Stimulated activated effector memory CD8-positive, alpha-beta T cell treated with anti-CD3 and anti-CD28 coated beads, Interleukin-12 subunit alpha, Interleukin-12 subunit beta, amount 100 ng/mL, for 72 hours (primary cell): ENCODE results near the gene UFD1.

ENCODE experiments used
- ATAC-seq: fragments of 150-1000 bp; cut with Tn5 transposase; 2 replicates; pipeline ENCODE4 v1.10.0; 2021
- DNase-seq, 2 donors: peaks; one replicate each; pipeline ENCODE4 v3.0.0; 2021 to 2022; ENCODE audit warnings: low spot score in 2 of 2
- H3K27ac Mint-ChIP-seq: one replicate; pipeline ENCODE4 v1.8.0; 2022; ENCODE audit warnings: mild to moderate bottlenecking, mixed read lengths
- H3K36me3 Mint-ChIP-seq: one replicate; pipeline ENCODE4 v1.8.0; 2022; ENCODE audit warnings: mild to moderate bottlenecking, mixed read lengths
- H3K4me1 Mint-ChIP-seq: one replicate; pipeline ENCODE4 v1.8.0; 2022; ENCODE audit warnings: mixed read lengths
- H3K4me3 Mint-ChIP-seq: one replicate; pipeline ENCODE4 v1.8.0; 2022; ENCODE audit warnings: mild to moderate bottlenecking, mixed read lengths
- H3K9me3 Mint-ChIP-seq: one replicate; pipeline ENCODE4 v1.8.0; 2022; ENCODE audit warnings: mixed read lengths

The UFD1 gene

DNA sequence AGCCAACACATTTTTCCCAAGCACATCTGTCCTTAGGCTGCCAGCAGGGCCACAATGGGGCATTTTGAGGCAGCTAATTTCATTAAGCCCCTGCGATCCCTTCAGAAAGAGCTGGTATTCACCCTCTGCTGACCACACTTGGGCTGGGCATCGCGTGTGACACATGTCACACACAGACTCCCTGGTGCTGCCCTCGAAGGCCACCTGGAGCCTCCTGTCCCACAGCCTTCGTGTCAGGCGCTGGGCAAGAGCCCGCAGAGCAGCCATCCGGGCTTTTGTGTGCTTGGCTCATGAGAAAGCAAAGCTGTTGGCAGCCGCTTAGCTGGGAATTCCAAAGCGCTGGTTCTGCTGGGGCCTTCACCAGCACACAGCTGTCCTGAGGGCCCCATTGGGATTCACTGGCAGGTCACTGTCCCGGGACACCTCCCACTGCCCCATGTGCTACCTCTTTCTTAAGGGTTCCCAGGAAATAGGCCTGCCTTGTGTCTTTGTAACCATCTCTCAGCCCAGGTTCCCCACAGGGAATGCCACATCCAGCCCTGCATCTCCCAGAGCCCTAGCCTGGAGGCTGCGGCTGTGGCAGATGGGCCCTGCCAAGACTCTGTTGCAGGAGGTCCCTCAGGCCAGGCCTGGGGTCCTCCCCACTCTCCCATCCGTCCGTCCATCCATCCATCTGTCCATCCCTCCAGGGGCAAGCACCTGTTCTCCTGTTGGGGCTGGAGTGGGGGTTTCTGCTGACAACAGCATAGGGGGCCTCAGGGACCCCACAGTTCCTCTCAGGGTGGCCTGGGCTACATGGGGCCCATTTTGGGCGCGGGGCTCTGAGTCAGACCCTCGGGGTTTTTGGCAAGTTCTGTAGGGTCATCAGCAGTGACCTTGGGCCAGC, 40.3 kb upstream of the UFD1 start:
- peaks cover 7% of the 10 kb centered on the region for H3K36me3 Mint-ChIP-seq
- no peaks in the 10 kb centered on the region for H3K9me3 Mint-ChIP-seq
- H3K4me3 Mint-ChIP-seq = no peak overlapping the region
- peaks cover 7% of the 10 kb centered on the region for H3K4me1 Mint-ChIP-seq
- no peak for DNase-seq
- no peak for ATAC-seq
- H3K27ac Mint-ChIP-seq = no peak overlapping the region

DNA sequence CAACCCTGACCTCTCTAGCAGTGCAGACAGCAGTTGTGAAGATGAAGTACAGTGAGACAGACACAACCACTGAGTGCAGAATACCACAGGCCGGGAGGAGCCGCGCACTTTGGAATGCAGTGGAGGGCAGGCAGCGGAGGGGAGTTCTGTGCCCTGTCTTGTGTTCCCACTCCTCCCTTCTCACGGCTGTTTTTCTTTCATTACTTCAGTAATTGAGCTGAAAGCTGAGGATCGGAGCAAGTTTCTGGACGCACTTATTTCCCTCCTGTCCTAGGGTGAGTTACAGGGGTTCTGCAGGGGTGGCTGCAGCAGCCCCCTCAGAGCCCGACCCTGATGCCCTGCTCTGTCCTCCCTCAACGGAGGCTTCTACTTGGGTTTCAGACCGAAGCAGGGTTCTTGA, 39.6 kb upstream of the UFD1 start:
- H3K4me3 Mint-ChIP-seq = no peak overlapping the region

DNA sequence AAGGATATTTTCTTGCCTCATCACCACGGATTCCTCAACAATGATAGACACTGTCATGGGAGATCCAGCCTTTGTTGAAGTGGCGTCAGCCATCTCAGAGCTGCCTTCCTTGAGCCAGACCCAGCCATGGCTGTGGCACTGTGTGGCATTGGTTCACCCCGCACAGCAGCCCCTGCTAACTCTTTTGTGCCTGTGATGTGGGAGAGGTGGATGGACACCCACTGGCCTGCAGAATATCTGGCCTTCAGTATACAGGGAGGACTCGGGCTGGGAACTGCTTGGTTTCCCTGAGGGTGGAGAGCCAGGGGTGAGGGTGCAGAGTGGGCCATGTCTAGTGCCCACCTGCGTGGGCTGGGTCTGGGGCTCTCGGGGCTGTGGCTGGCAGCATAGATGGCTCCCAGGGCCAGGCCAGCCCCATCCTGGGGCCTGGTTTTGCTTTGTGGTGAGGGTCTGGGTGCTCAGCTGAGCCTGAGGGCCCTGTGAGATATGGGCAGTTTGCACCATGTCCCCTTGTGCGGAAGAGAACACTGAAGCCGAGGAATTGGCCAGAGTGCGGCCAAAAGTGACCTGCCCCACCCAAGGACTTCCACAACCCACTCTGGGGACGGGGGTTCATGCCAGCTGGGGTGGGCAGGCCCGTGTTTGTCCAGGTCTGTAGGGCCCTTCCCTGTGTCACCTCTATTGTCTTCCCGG, 39.1 kb upstream of the UFD1 start:
- Mint-ChIP-seq H3K4me1 (peaks cover 6% of the 10 kb centered on the region), H3K36me3 (peaks cover 7% of the 10 kb centered on the region), H3K9me3 (no peaks in the 10 kb centered on the region), H3K4me3 (no peak overlapping the region), H3K27ac (no peak overlapping the region)
- DNase-seq (no peak), ATAC-seq (no peak)

More for the DNA sequence above, 39.6 kb upstream of the UFD1 start:
- ATAC-seq (no peak), DNase-seq (no peak)
- Mint-ChIP-seq H3K9me3 (no peaks in the 10 kb centered on the region), H3K27ac (no peak overlapping the region), H3K4me1 (peaks cover 7% of the 10 kb centered on the region), H3K36me3 (peaks cover 7% of the 10 kb centered on the region)

DNA sequence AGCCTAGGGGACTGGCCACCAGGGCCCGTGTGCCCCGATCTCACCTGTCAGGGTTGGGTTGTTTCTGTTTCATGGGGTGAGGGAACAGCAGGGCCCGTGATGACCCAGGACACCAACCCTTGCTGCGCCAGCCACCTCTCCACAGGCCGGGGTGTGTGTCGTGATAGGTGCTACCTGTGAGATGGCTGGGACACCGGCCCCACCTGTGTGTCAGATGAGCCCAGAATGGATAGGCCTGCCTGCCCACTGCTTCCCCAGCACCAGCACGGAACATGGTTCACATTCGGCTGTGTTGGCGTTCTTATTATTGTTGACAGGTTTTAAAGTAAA, 38.1 kb upstream of the UFD1 start:
- no peak overlapping the region for H3K4me3 Mint-ChIP-seq
- H3K9me3 Mint-ChIP-seq = no peaks in the 10 kb centered on the region
- no peaks in the 10 kb centered on the region for H3K4me1 Mint-ChIP-seq
- DNase-seq (no peak), ATAC-seq (no peak)
- peaks cover 15% of the 10 kb centered on the region for H3K36me3 Mint-ChIP-seq
- no peak overlapping the region for H3K27ac Mint-ChIP-seq

DNA sequence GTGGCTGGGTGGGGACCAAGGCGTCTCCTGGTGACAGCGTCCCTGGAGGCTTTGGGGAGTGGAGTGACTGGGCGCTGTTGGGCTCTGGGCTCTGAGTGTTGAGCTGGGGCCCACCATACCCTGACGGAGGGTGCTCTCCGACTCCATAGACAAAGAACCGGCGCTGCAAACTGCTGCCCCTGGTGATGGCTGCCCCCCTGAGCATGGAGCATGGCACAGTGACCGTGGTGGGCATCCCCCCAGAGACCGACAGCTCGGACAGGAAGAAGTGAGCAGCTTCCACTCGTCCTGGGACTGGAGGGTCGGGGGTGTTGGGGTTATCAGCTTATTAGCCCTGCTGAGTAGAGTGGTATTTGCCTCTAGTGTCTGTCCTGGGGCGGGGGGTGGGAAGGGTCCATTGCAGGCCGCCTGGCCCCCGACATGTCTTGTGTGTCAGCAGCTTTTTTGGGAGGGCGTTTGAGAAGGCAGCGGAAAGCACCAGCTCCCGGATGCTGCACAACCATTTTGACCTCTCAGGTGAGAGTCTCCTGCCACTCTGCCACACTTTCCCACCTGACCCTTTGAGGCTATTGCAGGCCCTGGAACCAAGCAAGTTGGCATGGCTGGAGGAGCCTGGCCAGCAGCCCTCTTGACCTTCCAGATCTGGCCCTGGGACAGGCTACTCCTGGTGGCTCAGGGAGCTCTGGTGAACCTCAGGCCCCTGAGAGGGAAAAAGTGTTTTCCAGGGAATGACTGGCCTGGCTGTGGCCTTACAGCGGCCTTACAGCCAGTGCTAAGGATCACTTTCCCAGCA, 37.6 kb upstream of the UFD1 start:
- no peak overlapping the region for H3K27ac Mint-ChIP-seq
- DNase-seq = no peak
- no peak for ATAC-seq
- no peaks in the 10 kb centered on the region for H3K9me3 Mint-ChIP-seq
- no peaks in the 10 kb centered on the region for H3K4me1 Mint-ChIP-seq
- H3K36me3 Mint-ChIP-seq = peaks cover 20% of the 10 kb centered on the region
- H3K4me3 Mint-ChIP-seq = no peak overlapping the region

DNA sequence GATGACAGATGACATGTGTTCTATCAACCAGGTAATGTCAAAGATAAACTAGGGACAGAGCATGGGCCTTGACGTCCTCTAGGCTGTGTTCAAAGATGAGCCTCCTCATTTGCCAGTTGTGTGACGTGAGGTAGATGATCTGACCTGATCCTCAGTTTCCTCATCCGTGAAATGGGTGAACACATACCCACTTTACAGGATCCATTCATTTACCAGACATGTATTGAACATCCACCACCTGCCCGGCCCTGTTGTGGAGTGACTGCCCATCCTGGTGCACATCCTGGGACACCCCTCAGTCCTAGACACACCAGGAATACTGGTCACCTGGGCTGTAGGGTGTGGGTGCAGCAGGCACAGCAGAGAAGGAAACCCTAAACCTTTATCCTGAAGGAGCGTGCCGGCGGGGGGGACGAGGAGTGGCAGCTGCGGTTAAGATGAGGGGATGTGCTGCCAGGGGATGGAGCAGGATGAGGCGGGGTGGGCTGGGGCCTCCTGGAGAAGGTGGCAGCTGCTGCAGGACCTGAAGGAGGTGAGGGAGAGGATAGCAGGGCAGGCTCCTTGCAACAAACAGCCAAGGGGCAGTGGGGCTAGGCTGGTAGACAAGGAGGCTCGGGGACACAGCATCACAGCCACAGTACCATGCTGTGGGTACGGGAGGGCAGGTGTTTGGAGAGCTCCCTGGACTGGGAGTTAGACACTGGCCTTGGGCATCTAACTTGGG, 36.8 kb upstream of the UFD1 start:
- H3K4me1 Mint-ChIP-seq = no peaks in the 10 kb centered on the region
- H3K27ac Mint-ChIP-seq = no peak overlapping the region
- H3K4me3 Mint-ChIP-seq = no peak overlapping the region
- H3K36me3 Mint-ChIP-seq = peaks cover 22% of the 10 kb centered on the region
- ATAC-seq (no peak), DNase-seq (no peak)
- no peaks in the 10 kb centered on the region for H3K9me3 Mint-ChIP-seq

DNA sequence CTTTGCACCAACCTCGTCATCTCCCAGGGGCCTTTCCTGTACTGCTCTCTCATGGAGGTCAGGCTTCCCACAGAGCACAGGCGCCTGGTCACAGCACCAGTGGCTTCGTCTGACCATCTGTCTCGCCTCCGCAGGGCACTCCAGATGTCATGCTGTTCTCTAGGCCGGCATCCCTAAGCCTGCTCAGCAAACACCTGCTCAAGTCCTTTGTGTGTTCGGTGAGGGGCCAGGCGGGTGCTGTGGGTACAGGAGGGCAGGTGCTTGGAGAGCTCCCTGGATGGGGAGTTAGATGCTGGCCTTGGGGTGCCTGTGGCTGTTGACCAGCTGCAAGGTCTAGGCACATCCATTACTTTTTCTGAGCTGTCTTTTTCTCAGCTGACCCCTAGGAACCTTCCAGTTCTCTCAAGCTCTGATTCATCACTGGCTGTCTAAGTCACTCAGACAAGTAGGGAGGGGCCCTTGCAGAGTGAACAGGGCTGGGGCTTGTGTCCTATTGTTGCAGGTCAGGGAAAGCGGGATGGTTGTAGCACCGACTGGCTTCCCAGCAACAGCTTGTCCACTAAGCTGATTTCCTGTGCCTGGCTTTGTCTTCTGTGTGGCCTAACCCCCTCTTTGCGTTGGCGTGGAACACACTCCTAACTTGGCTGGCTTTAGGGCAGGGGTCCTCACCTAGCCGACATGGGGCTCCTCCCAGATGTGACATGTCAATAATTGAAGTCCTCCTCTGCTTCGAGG, 36.0 kb upstream of the UFD1 start:
- DNase-seq = no peak
- H3K36me3 Mint-ChIP-seq = peaks cover 23% of the 10 kb centered on the region
- no peak overlapping the region for H3K27ac Mint-ChIP-seq
- H3K9me3 Mint-ChIP-seq = no peaks in the 10 kb centered on the region
- H3K4me3 Mint-ChIP-seq = no peak overlapping the region
- no peaks in the 10 kb centered on the region for H3K4me1 Mint-ChIP-seq
- ATAC-seq = no peak

DNA sequence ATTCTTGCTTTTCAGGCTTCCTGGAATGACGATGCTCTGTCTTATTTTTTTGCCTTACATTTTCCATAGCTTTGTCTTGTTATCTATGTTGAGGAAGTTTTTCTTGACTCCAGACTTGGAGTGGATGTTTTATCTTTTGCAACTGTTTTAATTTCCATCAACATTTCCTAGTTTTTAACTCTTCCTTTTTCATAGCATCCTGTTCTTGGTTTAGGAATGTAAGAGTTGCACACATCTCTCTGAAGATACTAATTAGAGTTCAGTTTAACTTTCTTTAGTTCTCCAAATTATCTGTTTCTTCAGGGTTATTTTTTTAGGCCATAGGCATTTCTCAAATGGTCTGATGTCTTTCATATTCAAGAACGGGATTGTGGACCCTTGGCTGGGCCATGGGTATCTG, 34.8 kb upstream of the UFD1 start:
- Mint-ChIP-seq H3K36me3 (peaks cover 30% of the 10 kb centered on the region), H3K9me3 (no peaks in the 10 kb centered on the region), H3K27ac (peak overlapping the region; percentile 29), H3K4me3 (no peak overlapping the region), H3K4me1 (no peaks in the 10 kb centered on the region)
- ATAC-seq (no peak), DNase-seq (no peak)

DNA sequence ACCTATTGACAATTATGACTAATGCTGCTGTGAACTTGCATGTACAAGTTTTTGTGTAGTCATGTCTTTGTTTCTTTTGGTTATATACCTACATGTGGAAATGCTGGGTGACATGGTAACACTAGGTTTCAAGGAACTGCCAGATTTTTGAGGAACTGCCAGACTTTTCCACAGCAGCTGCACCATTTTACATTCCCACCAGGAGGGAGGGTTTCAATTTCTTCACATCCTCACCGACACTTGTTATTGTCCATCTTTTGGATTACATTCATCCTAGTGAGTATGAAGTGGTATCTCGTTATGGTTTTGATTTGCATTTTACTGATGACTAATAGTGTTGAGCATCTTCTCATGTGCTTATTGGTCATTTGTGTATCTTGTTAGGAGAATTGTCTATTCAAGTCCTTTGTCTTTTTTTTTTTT, 31.9 kb upstream of the UFD1 start:
- no peak overlapping the region for H3K4me3 Mint-ChIP-seq
- H3K36me3 Mint-ChIP-seq = peaks cover 44% of the 10 kb centered on the region
- no peak overlapping the region for H3K27ac Mint-ChIP-seq
- peaks cover 5% of the 10 kb centered on the region for H3K4me1 Mint-ChIP-seq
- no peak for ATAC-seq
- DNase-seq = no peak
- no peaks in the 10 kb centered on the region for H3K9me3 Mint-ChIP-seq

DNA sequence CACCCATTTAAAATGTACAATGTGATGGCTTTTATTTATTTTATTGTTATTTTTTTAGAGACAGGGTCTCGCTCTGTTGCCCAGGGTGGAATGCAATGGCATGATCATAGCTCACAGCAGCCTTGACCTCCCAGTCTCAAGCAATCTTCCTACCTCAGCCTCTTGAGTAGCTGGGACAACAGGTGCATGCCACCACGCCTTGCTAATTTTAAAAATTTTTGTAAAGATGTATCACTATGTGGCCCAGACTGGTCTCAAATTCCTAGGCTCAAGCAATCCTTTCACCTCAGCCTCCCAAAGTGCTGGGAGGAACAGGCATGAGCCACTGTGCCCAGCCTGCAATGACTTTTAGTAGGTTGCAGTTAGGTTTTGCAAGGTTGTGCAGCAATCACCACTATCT, 30.9 kb upstream of the UFD1 start:
- peaks cover 54% of the 10 kb centered on the region for H3K36me3 Mint-ChIP-seq
- no peak overlapping the region for H3K4me3 Mint-ChIP-seq
- H3K27ac Mint-ChIP-seq = no peak overlapping the region
- DNase-seq (no peak), ATAC-seq (no peak)
- H3K9me3 Mint-ChIP-seq = no peaks in the 10 kb centered on the region
- H3K4me1 Mint-ChIP-seq = peaks cover 14% of the 10 kb centered on the region

DNA sequence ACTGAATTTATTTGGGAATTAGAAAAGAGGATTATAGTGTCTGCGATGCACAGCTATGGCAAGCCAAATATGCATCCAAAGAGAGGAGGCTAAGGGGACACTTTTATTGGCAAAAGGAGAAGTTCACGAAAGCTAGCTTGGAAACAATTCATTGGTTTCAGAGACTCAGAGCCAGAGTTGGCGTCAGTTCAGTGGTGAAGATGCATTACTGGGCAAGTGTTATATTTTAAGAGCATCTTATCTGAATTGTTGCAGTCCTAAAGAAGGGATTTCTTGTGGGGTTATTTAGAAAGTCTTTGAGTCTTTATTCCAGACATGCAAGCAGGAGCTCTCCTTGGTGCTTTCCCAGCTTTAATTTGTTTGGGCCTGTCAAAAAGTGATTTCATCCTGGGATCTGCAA, 30.2 kb upstream of the UFD1 start:
- Mint-ChIP-seq H3K4me1 (peaks cover 14% of the 10 kb centered on the region), H3K27ac (no peak overlapping the region), H3K36me3 (peaks cover 60% of the 10 kb centered on the region), H3K4me3 (no peak overlapping the region), H3K9me3 (no peaks in the 10 kb centered on the region)
- DNase-seq = no peak
- ATAC-seq = no peak

DNA sequence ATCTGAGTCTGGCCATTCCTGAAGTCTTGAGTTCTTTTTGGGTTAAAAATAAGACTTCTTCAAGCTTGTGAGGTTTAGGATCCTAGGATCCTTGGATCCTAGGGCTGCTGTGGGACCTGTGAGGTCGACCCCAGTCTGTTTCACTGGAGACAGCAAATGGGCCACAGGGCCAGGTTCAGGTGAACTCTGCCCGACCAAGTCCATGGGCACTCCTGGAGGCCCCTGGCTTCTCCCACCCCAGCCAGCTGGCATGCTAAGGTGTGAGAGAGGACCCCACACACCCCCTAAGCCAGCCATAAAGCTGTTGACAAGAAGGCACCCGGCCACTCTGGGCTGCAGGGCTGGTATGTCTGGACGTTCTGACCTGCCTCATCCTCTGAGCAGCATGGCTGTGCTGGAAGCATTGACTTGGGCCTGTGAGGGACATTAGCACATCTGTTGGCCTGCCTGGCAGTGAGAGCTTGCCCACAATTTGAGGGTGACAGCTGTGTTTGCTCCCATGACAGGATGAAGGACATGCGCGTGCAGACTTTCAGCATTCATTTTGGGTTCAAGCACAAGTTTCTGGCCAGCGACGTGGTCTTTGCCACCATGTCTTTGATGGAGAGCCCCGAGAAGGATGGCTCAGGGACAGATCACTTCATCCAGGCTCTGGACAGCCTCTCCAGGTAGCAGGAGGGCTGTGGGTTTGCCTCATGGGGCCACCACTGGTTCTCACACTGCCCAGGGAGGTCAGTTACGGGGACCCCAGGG, 29.2 kb upstream of the UFD1 start:
- H3K4me3 Mint-ChIP-seq = no peak overlapping the region
- H3K9me3 Mint-ChIP-seq = no peaks in the 10 kb centered on the region
- H3K4me1 Mint-ChIP-seq = peaks cover 14% of the 10 kb centered on the region
- ATAC-seq = peak; percentile 6
- peaks cover 60% of the 10 kb centered on the region for H3K36me3 Mint-ChIP-seq
- DNase-seq = no peak
- no peak overlapping the region for H3K27ac Mint-ChIP-seq

DNA sequence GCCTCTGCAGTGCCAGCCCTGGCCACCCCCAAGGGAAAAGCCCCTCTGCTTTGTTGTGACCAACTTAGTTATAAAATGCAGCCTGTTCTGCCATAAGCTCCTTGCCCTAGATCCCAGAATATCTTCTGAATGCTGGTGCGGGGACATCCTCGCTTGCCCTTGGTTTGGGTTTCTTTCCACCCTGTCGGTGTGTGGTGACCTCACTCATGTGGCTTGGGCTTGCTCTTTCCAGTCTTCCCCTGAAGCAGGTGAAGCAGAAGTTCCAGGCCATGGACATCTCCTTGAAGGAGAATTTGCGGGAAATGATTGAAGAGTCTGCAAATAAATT, 28.5 kb upstream of the UFD1 start:
- Mint-ChIP-seq H3K4me3 (no peak overlapping the region), H3K36me3 (peaks cover 57% of the 10 kb centered on the region), H3K4me1 (peaks cover 14% of the 10 kb centered on the region), H3K9me3 (no peaks in the 10 kb centered on the region), H3K27ac (no peak overlapping the region)
- ATAC-seq = no peak
- DNase-seq = no peak

DNA sequence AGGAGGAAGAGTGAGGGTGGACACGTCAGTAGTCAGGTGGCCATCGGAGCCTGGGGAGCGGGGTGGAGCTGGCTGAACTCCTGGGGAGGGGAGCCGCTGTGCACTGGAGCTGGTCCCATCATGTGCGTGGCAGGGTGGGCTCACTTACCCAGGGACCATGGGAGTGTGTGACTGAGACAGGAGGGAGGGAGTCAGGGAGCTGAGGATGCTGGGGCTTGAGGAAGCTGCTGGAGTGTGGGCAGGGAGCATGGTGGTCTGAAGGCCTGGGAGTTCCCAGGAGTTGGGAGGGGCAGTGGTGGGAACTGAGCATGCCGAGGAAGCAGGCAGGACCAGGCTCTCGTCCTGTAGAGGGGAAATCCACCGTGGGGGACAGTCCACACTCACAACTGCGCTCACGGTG, 27.2 kb upstream of the UFD1 start:
- no peaks in the 10 kb centered on the region for H3K9me3 Mint-ChIP-seq
- peaks cover 44% of the 10 kb centered on the region for H3K36me3 Mint-ChIP-seq
- H3K4me3 Mint-ChIP-seq = no peak overlapping the region
- H3K27ac Mint-ChIP-seq = peak overlapping the region; percentile 86
- peaks cover 14% of the 10 kb centered on the region for H3K4me1 Mint-ChIP-seq
- no peak for ATAC-seq
- no peak for DNase-seq
